Globus pallidus (tissue), 1 donor: Measurements from ENCODE around the gene ELMO1.

Experiments
- DNase-seq: peaks from one replicate; pipeline ENCODE4 v3.0.0-alpha.2; 2015; ENCODE audit warnings: low spot score

Gene ELMO1

DNA sequence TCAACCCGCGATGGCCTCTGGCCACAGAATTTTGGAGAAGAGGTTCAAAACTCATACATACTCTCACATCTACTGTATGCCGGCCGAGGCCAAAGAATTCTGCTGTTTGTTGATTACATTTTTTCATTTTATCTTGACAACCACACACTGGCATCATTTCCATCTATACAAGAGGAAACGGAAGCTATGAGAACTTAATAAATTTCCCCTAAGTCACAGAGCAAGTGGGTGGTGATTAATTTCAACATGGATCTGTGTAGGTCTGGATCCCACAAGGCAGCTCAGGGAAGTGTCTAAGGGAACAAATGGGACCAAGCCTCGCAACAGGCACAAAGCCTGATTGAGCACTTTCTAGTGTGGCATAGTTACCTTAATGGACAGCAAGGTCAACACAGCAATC is 18.0 kb downstream of the ELMO1 start:
- DNase-seq: no peak

DNA sequence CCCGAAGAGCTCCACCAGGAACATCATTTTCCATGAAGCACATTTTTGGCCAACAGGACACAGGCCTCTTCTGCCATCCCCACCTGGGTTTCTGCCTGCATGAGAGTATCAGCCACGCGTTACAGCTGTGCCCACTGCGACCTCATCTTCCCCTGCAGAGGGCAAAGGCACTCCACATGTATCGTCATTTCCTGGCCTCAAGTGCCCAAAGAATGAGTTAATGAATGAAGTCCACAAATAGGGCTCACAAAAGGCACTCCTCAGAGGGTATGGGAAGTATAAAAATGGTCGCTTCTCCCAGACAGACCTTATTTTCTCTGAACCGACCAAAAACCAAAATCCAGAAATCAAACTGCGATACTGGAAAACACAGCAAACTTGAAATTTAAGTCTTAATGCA is 18.5 kb downstream of the ELMO1 start:
- no peak for DNase-seq

DNA sequence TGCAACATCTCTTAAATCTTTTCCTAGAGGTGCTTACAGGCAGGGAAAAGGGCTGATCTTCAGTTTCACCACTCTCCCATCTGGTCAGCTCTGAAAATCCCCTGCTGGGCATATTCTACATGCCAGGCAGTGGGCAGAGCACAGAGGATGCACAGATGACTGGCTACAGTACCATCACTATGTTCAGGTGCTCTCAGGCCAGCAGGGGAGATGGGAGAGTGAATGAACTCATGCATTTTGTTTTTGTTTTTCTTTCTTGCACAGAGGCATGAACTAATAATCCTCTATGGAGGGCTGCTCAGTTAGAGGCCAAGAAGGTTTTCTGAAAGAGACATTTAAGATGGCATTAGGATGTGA is 19.3 kb downstream of the ELMO1 start:
- DNase-seq: no peak

DNA sequence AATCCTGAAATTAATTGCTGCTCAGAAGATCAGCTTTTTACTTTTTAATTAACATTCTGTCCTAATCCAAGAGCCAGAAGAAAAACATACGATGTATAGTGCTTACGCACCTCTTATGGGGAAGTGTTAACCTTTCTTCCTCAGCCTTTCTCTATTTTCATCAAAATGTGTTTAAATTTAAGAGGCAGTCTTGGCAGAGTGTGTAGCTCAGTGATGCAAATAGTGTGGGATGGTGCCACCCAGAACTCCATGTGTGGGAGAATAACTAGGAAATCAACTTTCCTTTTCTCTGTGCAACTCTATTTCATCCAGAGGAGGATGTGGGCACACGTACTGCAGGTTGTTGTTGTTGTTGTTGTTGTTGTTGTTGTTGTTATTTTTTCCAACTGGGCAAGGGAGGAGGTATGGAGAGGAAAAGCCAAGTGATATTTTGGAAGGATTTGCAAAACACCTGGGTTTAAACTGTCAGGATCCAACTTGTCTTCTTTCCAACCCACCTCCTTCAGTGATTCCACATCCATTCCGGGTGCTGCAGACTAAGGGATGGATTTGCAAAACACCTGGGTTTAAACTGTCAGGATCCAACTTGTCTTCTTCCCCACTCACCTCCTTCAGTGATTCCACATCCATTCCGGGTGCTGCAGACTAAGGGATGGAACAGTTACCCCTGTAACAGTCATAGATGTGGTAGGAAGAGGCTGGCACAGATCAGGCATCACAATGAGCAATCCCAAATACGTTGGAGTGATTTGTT is 19.8 kb downstream of the ELMO1 start:
- no peak for DNase-seq

DNA sequence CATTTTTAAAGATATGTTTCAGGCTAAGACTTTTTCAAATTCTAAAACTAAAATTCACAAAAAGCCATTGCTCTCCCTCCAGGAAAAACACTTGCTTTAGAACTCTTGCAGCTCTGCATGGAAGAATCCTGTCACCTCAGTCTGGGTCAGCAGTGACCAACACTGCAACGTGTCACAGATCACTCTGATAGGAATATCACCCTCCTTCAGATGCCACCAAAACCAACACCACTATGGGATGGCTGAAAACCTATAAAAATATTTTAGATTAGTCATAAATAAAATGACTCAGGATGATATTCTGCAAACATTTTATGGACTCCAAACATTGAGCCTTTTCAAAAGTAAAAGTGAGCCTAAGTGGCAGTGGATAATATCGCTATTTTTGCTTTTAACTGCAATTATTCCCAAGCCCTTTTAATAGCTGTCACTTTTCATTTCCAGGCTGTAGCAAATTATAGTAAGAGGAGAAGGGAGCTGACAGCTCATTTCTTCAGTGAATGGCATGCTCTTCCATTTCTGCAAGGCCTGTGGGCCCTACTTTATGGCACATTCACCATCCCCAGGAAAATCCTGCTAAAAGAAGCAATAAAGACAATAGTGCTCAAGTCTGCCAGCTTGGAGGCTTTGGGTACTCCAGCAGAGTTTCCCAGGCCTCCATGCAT is 21.3 kb downstream of the ELMO1 start:
- no peak for DNase-seq

DNA sequence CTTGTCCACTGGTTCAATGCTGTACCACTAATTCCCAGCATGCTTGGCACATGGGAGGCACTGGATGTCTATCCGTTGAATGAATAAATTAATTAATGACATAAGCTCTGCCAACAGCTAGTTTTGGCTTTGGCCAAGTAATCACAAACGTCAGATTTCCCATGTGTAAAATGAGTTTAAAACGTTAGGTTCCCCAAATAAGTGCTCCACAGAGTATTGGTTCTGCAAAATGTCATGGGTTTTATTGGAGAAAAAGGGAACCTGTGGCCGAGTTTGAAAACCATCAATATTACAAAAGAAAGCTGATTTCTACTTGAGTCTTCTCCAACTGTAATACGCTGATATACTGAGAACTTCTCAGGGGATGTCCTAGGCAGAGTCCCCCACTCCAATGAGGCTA is 23.2 kb downstream of the ELMO1 start:
- no peak for DNase-seq

DNA sequence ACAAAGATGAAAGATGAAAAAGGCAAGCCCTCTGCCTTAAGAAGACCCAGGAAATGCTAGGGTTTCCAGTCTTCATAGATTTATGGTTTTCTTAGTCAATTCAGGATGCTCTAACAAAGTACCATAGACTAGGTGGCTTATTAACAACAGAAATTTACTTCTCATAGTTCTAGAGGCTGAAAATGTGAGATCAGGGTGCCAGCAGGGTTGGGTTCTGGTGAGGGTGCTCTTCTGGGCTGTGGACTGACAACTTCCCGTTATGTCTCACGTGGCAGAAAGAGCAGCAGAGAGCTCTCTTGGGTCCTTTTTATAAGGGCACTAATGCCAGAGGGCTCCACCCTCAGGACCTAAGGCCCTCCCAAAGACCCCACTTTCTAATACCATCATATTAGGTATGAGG is 23.7 kb downstream of the ELMO1 start:
- no peak for DNase-seq

DNA sequence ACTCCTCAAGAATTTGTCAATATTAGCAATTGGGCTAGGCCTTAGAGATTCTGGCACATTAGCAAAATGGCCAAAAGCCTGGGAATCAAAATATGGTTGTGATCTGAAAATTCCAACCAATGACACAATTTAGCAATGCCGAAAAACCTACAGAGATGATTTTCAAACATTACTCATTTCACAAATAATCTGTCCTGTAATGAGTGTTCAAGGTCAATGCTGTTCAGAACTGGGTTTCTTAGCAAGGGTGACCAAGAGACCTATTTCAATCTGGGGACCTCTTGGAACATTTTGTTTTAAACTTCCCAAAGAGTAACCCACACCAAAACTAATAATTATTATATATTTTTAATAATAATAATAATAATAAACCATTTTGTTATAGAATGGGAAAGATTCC is 24.1 kb downstream of the ELMO1 start:
- DNase-seq: no peak

DNA sequence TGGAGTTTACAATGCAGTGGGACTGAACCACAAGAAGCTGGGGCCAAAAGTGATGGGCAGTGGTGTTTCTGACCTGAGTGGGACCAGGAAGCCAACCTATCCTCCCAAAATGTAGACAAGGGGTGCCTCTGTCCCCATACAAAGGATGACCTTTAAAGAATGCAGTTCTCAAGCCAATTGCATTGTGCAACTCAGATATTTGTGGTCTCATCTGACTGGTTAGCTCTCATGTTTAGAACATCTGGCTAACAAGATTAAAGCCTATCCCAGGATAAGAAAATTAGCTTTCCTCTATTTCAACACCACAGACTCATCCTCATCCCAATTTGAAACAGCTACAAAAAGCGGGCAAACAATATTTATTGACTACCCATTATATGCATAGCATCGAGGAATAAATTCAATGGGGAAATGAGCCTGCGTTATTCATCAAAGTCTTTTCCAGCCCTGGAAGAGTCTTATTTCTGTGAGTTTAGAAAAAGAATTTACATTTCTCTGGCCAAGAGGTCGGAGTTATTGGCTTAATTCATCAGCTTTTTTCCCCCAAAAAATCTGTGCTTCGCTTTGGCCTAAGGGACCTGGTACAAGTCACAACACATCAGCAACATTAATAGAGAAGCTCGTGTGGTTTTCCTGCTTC is 26.7 kb downstream of the ELMO1 start:
- no peak for DNase-seq

DNA sequence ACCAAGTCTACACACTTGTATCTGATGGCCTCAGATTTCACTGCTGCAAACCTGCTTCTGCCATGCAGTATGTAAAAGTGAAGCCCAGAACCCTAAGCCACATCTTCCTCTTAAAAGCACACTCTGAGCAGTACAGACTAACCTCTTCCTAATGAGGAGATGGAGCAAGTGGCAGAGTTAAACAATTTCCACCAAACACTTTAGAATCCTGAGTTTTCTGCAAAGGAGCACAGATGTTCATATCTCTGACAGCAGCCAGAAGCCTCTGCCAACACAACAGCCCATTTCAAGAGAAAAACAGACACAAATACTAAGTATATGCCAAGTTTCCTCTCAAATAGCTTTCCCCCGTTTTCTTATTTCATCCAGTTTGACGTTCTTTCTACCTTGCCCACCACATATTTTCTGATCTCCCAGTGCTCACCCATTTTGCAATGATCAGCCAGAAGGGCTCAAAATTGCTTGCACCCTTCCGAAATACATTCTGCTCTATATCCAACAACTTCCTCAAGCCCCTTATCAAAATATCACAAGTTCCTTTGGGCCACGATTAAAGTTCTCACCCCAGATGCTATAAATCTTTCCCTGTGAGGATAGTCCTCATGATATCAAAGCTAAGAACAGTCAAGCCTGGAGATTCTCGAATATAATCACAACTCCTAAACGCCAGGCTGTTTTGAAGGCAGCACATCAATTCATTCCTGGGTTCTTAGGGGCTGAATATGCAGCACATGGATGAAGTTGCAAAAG is 27.5 kb downstream of the ELMO1 start:
- peak; percentile 76 for DNase-seq

DNA sequence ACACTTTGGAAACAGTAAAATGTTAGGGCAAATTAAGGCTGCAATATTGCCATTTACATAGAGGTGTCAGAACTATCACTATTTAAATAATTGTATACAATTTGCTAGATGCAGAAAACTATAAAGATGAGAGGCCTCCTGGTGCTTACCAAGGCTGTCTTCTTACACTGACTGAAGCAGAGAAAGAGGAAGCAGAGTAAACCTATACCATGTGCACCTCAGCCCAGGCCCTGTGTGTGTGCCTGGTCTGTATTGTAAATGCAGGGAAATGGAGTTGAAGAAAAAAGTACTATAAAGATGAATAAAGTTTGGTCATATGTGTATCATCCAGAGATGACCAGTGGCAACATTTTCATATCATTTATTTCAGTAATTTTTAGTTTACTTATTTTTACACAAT is 29.2 kb downstream of the ELMO1 start:
- DNase-seq: no peak

DNA sequence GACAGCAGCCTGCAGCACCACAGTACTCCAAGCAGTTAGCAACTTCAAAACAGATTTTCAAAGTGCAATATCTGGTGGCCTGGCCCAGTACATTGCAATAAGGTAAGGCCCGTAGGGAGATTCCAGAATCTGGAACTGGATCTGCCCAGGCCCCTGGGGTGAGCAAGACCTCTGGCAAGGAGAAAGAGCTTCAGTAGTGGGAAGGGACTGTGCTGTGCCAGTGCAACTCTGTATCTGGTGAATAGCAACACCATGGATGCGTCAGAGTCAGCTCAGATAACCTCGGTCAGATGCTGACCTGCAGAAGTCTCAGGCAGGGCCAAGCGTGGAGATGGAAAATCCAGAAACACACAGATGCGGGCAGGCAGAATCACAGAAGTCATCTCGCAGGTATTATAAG is 30.3 kb downstream of the ELMO1 start:
- DNase-seq: no peak

DNA sequence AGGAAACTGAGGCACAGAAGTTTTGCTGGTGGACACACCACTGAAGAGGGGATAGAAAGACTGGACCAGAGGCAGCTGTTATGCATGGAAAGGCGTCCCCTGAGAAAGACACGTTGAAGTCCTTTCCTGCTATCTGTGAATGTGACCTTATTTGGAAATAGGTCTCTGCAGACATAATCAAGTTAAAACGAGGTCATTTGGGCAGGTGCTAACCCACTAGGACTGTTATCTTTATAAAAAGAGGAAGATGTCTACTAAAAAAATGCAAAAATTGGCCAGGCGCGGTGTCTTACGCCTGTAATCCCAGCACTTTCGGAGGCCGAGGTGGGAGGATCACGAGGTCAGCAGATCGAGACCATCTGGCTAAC is 31.6 kb downstream of the ELMO1 start:
- no peak for DNase-seq

DNA sequence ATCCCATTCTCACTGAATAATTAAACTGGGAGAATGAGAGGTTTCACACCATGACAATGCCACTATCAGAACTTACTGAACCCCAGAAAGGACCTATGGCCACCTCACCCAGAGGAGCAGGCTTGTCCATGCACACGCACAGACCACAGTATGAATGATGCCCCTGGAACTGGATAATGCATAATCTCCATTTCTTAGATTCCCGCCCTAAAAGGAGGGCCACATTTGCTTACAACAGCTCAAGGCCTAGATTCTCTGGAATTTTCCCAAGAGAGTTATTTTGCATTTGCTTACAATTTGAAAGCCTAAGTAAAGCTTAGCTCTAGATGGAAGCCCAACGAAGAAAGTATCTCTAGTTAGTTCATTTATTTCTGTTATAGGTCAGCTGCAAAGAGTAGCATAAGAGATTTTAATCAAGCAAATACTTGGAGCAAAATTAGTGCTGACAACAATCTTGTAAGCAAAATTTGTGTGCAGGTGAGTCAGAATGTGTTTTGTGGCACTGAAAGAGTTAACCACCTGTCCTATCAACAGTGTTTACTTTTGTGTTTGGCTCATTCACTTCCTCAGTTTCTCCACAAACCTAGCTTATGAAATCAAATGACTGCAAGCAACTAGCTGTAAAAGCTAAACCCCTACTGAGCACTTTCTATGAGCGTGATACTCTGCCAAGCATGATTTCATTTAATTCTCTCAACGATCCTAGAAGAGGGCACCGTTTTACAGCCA is 32.1 kb downstream of the ELMO1 start:
- no peak for DNase-seq

DNA sequence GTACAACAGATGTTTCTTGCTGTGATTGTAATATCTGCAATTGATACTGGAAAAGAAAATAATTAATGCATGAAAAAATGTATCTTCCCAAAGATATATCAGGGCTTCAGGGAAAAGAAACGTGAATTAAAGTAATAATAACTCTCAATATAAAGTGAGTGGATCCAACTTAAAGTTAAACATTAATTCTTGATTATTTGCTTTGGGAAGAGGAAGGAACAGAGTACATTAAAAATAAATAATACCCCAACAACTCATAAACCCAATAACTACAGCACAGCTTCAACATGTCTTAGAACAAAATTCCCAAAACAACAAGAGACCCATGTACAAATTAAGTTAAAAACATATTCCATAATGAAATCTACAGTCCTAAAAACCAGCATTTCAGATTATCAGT is 33.0 kb downstream of the ELMO1 start:
- no peak for DNase-seq

DNA sequence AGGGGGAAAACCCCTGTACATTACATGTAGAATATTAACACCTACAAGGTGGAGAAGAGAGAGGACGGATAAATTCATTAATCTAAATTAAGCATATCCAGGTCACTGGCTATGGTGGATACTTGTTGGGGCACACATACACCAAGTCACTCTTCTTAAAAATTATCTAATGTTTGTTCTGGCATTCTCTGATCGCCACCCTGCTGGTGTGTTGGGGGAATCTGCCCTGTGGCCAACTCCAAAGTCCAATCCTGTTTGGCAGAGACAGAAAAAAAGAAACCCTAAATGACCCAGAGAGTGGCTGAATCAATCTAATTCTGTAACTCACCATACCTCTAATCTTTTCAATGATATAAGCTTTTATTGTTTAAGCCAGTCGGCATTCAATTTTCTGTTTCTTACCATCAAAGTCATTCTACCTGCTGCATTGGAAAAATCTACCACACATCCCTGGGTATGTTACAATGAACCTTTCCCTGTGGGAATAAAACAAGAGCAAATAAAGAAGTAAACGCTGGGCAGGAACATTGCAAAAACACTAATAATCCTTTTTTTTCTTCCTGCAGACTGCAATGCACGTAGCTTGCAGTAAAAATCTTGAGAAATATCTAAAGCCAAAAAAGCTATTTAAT is 34.2 kb downstream of the ELMO1 start:
- DNase-seq: no peak

DNA sequence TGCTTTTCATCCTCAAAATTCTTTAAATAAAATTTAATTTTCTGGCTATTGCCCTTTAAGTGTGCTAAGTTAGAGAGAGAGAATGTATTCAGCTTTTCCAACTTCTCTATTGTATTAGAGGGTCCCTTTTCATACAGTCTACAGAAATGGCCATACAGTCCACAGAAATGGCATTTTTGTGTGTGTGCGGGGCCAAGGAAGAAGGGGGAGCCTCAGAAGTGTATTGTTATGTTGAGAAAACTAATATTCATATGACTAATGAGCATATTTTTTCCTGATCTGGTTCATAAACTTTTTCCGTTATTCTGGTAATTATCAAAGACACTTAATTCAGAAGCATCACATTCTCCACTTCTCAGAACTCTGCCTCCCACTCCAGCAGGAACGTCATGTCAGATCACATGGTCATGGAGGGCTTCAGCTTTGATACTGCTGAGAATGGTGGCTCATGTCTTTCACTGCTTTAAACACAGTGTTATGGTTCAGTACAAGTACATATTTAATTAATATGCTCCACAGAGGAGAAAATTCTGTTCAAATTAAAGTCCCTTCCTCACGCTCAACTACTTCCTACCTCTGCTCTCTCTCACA is 37.1 kb downstream of the ELMO1 start:
- DNase-seq: no peak

DNA sequence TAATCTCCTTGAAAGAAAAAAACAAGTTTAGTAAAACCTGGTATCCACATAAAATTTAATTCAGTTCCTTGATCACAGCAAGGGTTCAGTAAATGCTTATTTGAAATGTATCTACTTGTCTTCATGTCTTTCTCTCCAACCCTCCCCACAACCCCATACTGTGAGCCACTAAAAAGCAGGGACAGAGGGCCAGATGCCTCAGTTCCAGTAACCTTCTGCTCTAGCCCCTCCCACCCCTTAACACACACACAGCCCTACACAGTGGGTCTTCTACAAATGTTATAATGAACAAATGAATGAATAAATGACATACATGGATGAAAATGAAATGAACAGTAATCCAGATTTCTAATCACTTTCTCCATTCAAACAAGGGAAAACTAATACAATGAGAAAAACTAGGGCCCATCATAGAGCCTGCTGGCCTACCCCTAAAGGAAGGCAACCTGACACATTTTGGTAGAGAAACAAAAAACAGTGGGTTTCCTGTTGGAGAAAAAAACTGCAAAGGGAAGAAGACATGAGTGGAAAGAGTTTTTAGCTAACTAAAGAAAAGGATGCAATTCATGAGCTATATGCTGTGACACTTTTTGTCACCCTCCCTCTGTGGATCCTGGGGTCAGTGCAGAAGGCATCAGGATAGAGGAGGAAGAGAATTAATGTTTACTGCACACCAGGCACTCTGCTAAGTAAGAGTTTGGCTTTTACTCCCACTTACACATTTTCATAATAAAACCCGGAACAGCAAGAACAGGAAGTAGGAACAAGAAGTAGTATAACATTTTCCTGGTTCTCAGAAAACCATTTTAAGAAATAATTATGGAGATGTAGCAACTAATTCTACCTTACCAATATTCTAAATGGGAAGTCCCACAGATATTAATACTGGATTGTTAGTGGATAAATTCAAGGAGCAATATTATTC is 38.1 kb downstream of the ELMO1 start:
- no peak for DNase-seq

DNA sequence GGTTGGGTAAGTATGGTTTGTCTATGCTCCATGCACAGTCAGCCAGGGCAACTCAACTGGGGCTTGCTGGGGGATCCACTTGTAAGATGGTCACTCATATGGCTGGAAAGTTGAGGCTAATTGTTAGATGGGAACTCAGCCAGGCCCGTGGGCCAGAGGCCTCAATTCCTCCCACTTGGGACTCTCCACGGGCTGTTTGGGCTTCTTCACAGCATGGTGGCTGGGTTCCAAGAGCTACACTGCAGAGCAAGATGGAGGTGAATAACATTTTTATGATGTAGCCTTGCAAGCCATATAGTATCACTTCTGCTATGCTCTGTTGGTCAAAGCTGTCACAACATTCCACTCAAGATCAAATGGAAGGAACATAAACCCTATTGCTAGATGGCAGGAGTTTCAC is 39.2 kb downstream of the ELMO1 start:
- no peak for DNase-seq
